Raji (cell line): ENCODE data around the gene CD38.

Experiments
- POLR2A ChIP-seq: IDR thresholded peaks from 2 replicates; pipeline ENCODE4 v1.6.1; 2011; ENCODE audit warnings: low read depth, low read length, control low read depth; ENCODE audit not compliant: insufficient read depth

Gene CD38

GRCh38 chr4:15778289-15779241 is at the start of gene CD38:
CD38 (plus strand) TSS chr4:15778328; CDS start chr4:15778415, 87 bp downstream.
- TF ChIP-seq POLR2A, result peak; percentile 98

GRCh38 chr4:15729910-15730533 is 48.1 kb upstream of the CD38 start:
- TF ChIP-seq POLR2A, result no peak

- no peak for TF ChIP-seq POLR2A
These were observed 42.6 kb upstream of the CD38 start for GRCh38 chr4:15735536-15735935.

GRCh38 chr4:15736514-15737050 is 41.5 kb upstream of the CD38 start:
- TF ChIP-seq POLR2A, result no peak

- no peak for TF ChIP-seq POLR2A
These were observed 40.9 kb upstream of the CD38 start for GRCh38 chr4:15737255-15737654.

GRCh38 chr4:15738877-15739276 is 39.3 kb upstream of the CD38 start:
- TF ChIP-seq POLR2A, result no peak

GRCh38 chr4:15740764-15741404 is 37.2 kb upstream of the CD38 start:
- no peak for TF ChIP-seq POLR2A

GRCh38 chr4:15742083-15742582 is 36.0 kb upstream of the CD38 start:
- no peak for TF ChIP-seq POLR2A

- TF ChIP-seq POLR2A, result no peak
These were observed 35.5 kb upstream of the CD38 start for GRCh38 chr4:15742637-15743036.

- no peak for TF ChIP-seq POLR2A
These were observed 34.0 kb upstream of the CD38 start for GRCh38 chr4:15744016-15744545.

- TF ChIP-seq POLR2A, result no peak
These were observed 32.0 kb upstream of the CD38 start for GRCh38 chr4:15746110-15746509.

- no peak for TF ChIP-seq POLR2A
These were observed 29.1 kb upstream of the CD38 start for GRCh38 chr4:15749001-15749400.

- no peak for TF ChIP-seq POLR2A
These were observed 27.0 kb upstream of the CD38 start for GRCh38 chr4:15751153-15751552.

- no peak for TF ChIP-seq POLR2A
These were observed 25.0 kb upstream of the CD38 start for GRCh38 chr4:15753081-15753480.

GRCh38 chr4:15753786-15754185 is 24.3 kb upstream of the CD38 start:
- TF ChIP-seq POLR2A, result no peak
